Muscle layer of colon (tissue), 2 donors: Measurements from ENCODE around the gene SAMD14.

Experiments
- H3K27ac ChIP-seq: one replicate; pipeline ENCODE4 v1.7.0; 2013; ENCODE audit warnings: low read depth, mild to moderate bottlenecking, low read length, moderate library complexity
- H3K27me3 ChIP-seq, 2 donors: one replicate each; pipeline ENCODE4 v1.7.0; 2013; ENCODE audit warnings: low read length in 2 of 2, mild to moderate bottlenecking in 2 of 2; ENCODE audit not compliant: insufficient read depth in 2 of 2, control insufficient read depth in 1 of 2
- H3K36me3 ChIP-seq: one replicate; pipeline ENCODE4 v1.7.0; 2013; ENCODE audit warnings: mild to moderate bottlenecking, low read length; ENCODE audit not compliant: insufficient read depth
- H3K4me1 ChIP-seq: one replicate; pipeline ENCODE4 v1.7.0; 2013; ENCODE audit warnings: mild to moderate bottlenecking, low read length; ENCODE audit not compliant: insufficient read depth
- H3K4me3 ChIP-seq, 2 donors: one replicate each; pipeline ENCODE4 v1.7.0; 2013; ENCODE audit warnings: low read length in 2 of 2, low read depth in 1 of 2, mild to moderate bottlenecking in 1 of 2, moderate library complexity in 1 of 2
- H3K9ac ChIP-seq: one replicate; pipeline ENCODE4 v1.7.0; 2013; ENCODE audit warnings: low read length
- H3K9me3 ChIP-seq: one replicate; pipeline ENCODE4 v1.7.0; 2013; ENCODE audit warnings: mild to moderate bottlenecking, low read length
- donor health status: abdominal sarcoma.
- donor health status: Adenocarcinoma of cecum.

The SAMD14 gene

DNA sequence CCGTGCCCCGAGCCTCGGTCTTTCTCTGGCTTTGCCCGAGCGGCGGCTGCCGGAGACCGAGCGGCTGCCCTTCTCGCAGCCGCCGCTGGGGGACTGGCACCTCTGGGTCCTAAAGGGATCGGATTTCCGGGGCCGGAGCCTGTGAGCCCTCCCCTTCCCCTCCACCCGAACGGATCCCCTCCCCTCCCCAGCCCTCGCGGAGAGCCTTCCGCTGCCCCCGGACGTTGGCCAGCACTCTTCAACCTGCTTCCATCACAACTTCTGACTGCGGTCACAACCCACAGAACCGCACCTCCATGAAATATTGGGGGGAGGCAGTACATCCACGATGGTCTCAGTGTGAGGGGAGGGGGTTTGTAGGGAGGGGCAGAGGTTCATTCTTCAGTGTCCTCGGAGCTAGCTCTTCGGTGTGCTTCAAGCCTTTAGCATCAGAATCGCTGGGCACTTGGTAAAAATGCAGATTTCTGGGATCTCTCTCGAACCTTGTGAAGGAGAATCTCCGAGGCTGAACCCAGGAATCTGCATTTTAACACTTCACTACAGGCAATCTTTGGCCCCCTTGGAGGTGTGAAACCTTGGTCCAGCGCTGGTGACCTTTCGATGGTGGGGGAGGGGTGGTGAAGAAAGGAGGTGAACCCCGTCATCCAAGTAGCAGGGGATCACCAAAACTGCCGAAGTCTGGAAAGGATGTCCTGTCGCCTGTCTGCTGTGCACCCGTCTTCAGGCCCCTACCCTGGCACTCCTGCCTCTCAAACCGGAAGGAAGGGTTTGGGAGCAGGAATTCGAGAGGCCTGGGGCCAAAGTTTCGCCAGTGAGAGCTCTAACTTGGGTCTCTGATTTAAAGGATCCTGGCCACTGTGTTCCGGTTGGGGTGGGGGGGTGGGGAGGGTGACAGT lies 21.3 kb upstream of the SAMD14 start:
- Histone ChIP-seq H3K9me3 (no peaks in the 10 kb centered on the region), H3K9ac (peak overlapping the region; percentile 80), H3K36me3 (no peaks in the 10 kb centered on the region), H3K4me3 (peak overlapping the region; percentile 73 to 79), H3K27ac (peak overlapping the region; percentile 100), H3K27me3 (no peaks in the 10 kb centered on the region), H3K4me1 (peaks cover 61% of the 10 kb centered on the region)

DNA sequence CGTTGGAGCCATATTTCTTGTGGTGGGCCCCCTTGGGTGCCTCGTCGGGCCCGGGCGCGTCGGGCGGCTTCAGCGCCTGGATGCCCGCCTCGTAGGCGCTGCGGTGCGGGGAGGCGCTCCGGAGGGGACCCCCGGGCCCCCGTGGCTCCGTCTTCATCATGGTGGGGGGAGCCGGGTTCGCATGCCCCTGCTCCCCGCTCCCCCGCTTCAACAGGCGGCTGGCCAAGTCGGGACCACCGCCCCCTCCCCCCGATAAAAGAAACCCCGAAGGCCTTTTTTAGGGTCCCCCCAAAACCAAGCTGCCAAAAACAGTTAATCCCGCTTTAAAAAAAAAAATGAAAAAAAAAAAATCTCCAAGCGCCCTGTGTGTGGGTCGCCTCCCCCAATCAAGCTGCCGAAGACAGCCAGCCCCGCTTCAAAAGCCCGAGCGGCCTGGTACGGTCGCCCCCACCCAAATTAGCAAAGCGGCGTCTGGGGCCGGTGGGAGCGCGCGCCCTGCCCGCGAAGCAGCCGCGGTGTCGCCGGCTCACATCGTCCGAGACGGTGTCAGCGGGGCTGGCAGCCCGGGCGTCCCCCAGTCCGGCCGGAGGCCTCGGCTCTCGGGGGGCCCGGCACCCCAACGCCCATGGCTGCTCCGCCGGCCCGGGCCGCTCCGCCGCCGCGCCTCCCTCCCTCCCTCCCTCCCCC lies 20.5 kb upstream of the SAMD14 start, which contains the start of gene PPP1R9B:
TSS of gene PPP1R9B (minus strand) at position 324 of the 687 bp plus-strand sequence. CDS start at position 160, 164 bp downstream.
- peaks cover 69% of the 10 kb centered on the region for H3K4me1 ChIP-seq
- H3K4me3 ChIP-seq, result peak within 1 kb of the TSS; percentile 79 to 88
- peak within 1 kb of the TSS; percentile 100 for H3K27ac ChIP-seq
- H3K9me3 ChIP-seq, result no peaks in the 10 kb centered on the region
- H3K9ac ChIP-seq, result peak within 1 kb of the TSS; percentile 80
- no peaks in the 10 kb centered on the region for H3K27me3 ChIP-seq
- no peaks in the 10 kb centered on the region for H3K36me3 ChIP-seq

DNA sequence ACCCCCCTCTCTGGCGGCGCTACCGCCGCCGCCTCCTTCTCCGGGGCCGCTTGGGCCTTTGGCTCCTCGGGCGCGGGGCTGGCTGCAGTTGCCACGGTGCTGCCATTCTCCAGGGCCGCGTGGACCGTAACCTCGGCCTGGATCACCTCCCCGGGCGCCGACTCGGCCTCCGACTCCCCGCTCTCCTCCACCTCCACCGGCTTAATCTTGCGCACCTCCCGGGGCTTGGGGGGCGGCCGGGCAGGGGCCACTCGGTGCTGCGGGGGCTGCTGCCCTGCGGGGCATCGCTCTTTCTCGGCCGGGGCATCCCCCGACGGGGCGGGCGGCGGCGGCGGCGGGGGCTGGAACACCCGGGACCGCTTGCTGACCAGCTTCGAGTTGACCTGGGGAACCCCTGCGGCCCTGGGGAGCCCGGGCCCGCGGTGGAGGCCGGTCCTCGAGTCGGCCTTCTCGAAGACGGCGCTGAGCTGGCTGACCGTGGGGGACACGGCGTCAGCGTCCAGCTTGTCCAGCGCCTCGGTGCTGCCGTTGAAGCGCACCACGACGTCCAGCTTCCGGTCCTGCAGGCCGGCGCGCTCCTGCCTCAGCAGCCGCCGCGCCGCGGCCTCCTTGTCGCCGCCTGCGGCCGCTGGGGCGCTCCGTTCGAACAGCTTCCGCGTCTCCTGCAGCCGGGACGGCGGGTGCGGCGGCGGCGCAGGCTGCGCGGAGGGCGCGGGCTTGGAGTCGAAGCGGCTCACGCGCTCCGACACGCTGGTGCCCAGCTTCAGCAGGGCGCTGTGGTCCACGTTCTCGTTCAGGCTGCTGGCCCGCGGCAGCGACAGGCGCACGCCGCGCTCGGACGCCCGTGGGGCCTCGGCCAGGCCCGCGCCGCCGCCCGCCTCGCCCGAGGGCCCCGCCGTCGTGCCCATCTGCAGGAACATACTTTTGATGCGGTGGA lies 19.7 kb upstream of the SAMD14 start:
- H3K4me1 ChIP-seq, result peaks cover 70% of the 10 kb centered on the region

GRCh38 chr17:50149091-50149416 lies 19.1 kb upstream of the SAMD14 start:
- Histone ChIP-seq H3K4me1 (peaks cover 64% of the 10 kb centered on the region), H3K4me3 (peak overlapping the region; percentile 79 to 88), H3K36me3 (peaks cover 13% of the 10 kb centered on the region), H3K27ac (peak overlapping the region; percentile 90), H3K27me3 (no peaks in the 10 kb centered on the region), H3K9me3 (no peaks in the 10 kb centered on the region), H3K9ac (no peak overlapping the region)

More for the DNA sequence above, 19.7 kb upstream of the SAMD14 start:
- Histone ChIP-seq H3K4me3 (peak overlapping the region; percentile 79 to 88), H3K9me3 (no peaks in the 10 kb centered on the region), H3K36me3 (peaks cover 7% of the 10 kb centered on the region), H3K27ac (peak overlapping the region; percentile 90), H3K9ac (no peak overlapping the region), H3K27me3 (no peaks in the 10 kb centered on the region)

GRCh38 chr17:50148226-50149090 lies 18.5 kb upstream of the SAMD14 start:
- Histone ChIP-seq H3K27me3 (no peaks in the 10 kb centered on the region), H3K9ac (peak overlapping the region; percentile 44), H3K4me1 (peaks cover 58% of the 10 kb centered on the region), H3K4me3 (peak overlapping the region; percentile 74 to 88), H3K27ac (peak overlapping the region; percentile 64), H3K36me3 (peaks cover 19% of the 10 kb centered on the region), H3K9me3 (no peaks in the 10 kb centered on the region)

DNA sequence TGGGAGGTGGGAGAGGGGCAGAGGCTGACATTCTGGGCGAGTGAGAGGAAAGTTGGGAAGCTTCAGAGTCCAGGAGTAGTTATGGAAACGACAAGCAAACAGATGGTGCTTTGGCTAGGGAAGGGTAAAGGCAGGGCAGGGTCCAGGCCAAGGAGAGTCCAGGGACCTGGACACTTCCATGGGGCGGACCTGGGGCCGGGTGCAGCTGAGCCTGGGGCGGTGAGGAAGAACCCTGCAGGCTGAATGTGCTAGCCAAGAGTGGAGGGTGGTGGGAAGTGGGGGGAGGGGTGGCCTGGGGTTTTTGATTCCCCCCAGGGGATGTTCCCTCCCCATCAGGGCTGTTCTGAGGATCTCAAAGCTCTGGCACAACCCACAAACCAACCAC lies 17.9 kb upstream of the SAMD14 start:
- H3K9ac ChIP-seq, result peak overlapping the region; percentile 44
- peaks cover 25% of the 10 kb centered on the region for H3K36me3 ChIP-seq
- no peaks in the 10 kb centered on the region for H3K27me3 ChIP-seq
- peaks cover 52% of the 10 kb centered on the region for H3K4me1 ChIP-seq
- peak overlapping the region; percentile 74 to 88 for H3K4me3 ChIP-seq
- H3K27ac ChIP-seq, result peak overlapping the region; percentile 64
- no peaks in the 10 kb centered on the region for H3K9me3 ChIP-seq

GRCh38 chr17:50146927-50147665 lies 17.1 kb upstream of the SAMD14 start:
- Histone ChIP-seq H3K27ac (peak overlapping the region; percentile 64), H3K4me1 (peaks cover 44% of the 10 kb centered on the region), H3K9ac (peak overlapping the region; percentile 54), H3K4me3 (peak overlapping the region; percentile 3 to 74), H3K27me3 (no peaks in the 10 kb centered on the region), H3K9me3 (no peaks in the 10 kb centered on the region), H3K36me3 (peaks cover 33% of the 10 kb centered on the region)

DNA sequence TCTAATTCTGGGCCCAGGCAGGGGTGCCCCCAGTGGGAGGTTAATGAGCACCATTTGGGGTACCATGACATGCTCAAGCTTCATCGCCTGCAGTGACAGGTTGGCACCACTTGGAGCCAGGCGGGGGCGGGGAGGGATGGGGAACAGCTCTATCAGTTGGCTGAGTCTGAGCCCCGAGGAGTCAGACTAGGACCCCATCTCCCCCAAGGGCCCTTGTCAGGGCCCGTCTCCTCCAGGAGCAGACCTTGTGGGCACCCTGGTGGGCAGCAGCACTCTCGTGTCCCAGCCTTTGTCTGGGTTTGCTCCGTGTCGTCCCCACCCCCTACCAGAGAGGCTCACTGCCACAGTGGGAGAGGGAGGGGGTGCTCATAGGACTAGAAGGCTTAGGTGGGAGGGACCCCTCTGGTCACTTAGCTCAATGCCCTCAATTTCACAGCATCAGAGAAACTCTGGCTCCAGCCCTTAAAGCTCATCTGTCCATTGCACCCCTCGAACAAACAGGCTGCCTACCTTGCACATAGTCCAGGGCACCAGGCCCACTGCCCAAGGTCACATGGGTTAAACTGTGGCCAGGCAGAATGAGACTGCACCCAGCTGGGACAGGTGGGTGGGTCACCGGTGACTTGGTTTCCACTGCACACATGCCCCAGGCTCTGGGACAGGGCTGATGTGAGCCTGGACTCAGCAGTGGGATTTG lies 16.4 kb upstream of the SAMD14 start:
- H3K4me1 ChIP-seq, result peaks cover 42% of the 10 kb centered on the region
- peak overlapping the region; percentile 54 for H3K9ac ChIP-seq
- no peaks in the 10 kb centered on the region for H3K27me3 ChIP-seq
- no peaks in the 10 kb centered on the region for H3K9me3 ChIP-seq
- H3K27ac ChIP-seq, result peak overlapping the region; percentile 50
- H3K4me3 ChIP-seq, result peak overlapping the region; percentile 2 to 74
- peaks cover 38% of the 10 kb centered on the region for H3K36me3 ChIP-seq

GRCh38 chr17:50145532-50146229 lies 15.7 kb upstream of the SAMD14 start:
- no peak overlapping the region for H3K9ac ChIP-seq

More at GRCh38 chr17:50145532-50146229, 15.7 kb upstream of the SAMD14 start:
- Histone ChIP-seq H3K4me3 (no peak overlapping the region), H3K36me3 (peaks cover 45% of the 10 kb centered on the region), H3K4me1 (peaks cover 39% of the 10 kb centered on the region), H3K27me3 (no peaks in the 10 kb centered on the region), H3K9me3 (no peaks in the 10 kb centered on the region), H3K27ac (peak overlapping the region; percentile 29)
